ENCODE measurements around the gene NUDT6. TPM values are rescaled to one million over a fixed set of nuclear protein-coding genes. Genes with fewer than 3 reads are reported as not detected.
"Not testable (repeated sequence)": the region's sequence is repeated elsewhere in the genome, so short reads cannot be mapped to it uniquely, and the experiment has no call there.

NUDT6 gene
- total RNA-seq, 1 donor from 2014 or later, result 13.9 TPM

- no peaks in the 10 kb centered on the region for H3K4me1 ChIP-seq
- intact Hi-C loops (cut with micrococcal nuclease), result no loop called here
- no peak overlapping the region for H3K27ac ChIP-seq (replicated peaks)
- H3K27me3 ChIP-seq (ENCODE audit: low read depth), result no peaks in the 10 kb centered on the region
- peaks cover 3% of the 10 kb centered on the region for H3K9me3 ChIP-seq (replicated peaks)
- peaks cover 7% of the 10 kb centered on the region for H3K36me3 ChIP-seq
- DNase-seq, result no peak
- H3K4me3 ChIP-seq, result no peak overlapping the region
- no peak for TF ChIP-seq CTCF (IDR thresholded peaks at IDR 0.05; ENCODE audit: borderline replicate concordance)
These were observed 45.9 kb downstream of the NUDT6 start for GRCh38 chr4:122876456-122876855.

GRCh38 chr4:122875949-122876348, 46.4 kb downstream of the NUDT6 start:
- no peak overlapping the region for H3K4me3 ChIP-seq
- H3K27me3 ChIP-seq (ENCODE audit: low read depth), result no peaks in the 10 kb centered on the region
- TF ChIP-seq CTCF (IDR thresholded peaks at IDR 0.05; ENCODE audit: borderline replicate concordance), result no peak
- intact Hi-C loops (cut with micrococcal nuclease), result no loop called here
- H3K9me3 ChIP-seq (replicated peaks), result peaks cover 3% of the 10 kb centered on the region
- peaks cover 7% of the 10 kb centered on the region for H3K36me3 ChIP-seq
- H3K27ac ChIP-seq (replicated peaks), result no peak overlapping the region
- H3K4me1 ChIP-seq, result no peaks in the 10 kb centered on the region
- DNase-seq, result no peak

- DNase-seq, result no peak
- no peak for TF ChIP-seq CTCF (IDR thresholded peaks at IDR 0.05; ENCODE audit: borderline replicate concordance)
- Histone ChIP-seq H3K27ac (replicated peaks) (no peak overlapping the region), H3K9me3 (replicated peaks) (no peaks in the 10 kb centered on the region), H3K4me3 (no peak overlapping the region), H3K36me3 (no peaks in the 10 kb centered on the region), H3K4me1 (no peaks in the 10 kb centered on the region), H3K27me3 (ENCODE audit: low read depth) (no peaks in the 10 kb centered on the region)
- intact Hi-C loops (cut with micrococcal nuclease), result no loop called here
These were observed 48.4 kb downstream of the NUDT6 start for GRCh38 chr4:122873821-122874593.

GRCh38 chr4:122873146-122873545, 49.3 kb downstream of the NUDT6 start:
- Histone ChIP-seq H3K4me1 (no peaks in the 10 kb centered on the region), H3K36me3 (no peaks in the 10 kb centered on the region), H3K9me3 (replicated peaks) (peaks cover 4% of the 10 kb centered on the region), H3K4me3 (no peak overlapping the region), H3K27ac (replicated peaks) (no peak overlapping the region), H3K27me3 (ENCODE audit: low read depth) (no peaks in the 10 kb centered on the region)
- no peak for DNase-seq
- no peak for TF ChIP-seq CTCF (IDR thresholded peaks at IDR 0.05; ENCODE audit: borderline replicate concordance)
- intact Hi-C loops (cut with micrococcal nuclease), result no loop called here

- H3K27ac ChIP-seq (replicated peaks); H3K9me3 ChIP-seq (replicated peaks); H3K4me1 ChIP-seq; H3K4me3 ChIP-seq; DNase-seq; intact Hi-C loops (cut with micrococcal nuclease); H3K36me3 ChIP-seq; H3K27me3 ChIP-seq (ENCODE audit: low read depth): not testable (repeated sequence)
These were observed 54.2 kb downstream of the NUDT6 start for GRCh38 chr4:122868235-122868634.

GRCh38 chr4:122865425-122865824, 57.0 kb downstream of the NUDT6 start:
- Histone ChIP-seq H3K9me3 (replicated peaks) (peaks cover 6% of the 10 kb centered on the region), H3K27me3 (ENCODE audit: low read depth) (no peaks in the 10 kb centered on the region), H3K4me1 (peaks cover 19% of the 10 kb centered on the region), H3K4me3 (no peak overlapping the region), H3K36me3 (no peaks in the 10 kb centered on the region), H3K27ac (replicated peaks) (no peak overlapping the region)
- no peak for TF ChIP-seq CTCF (IDR thresholded peaks at IDR 0.05; ENCODE audit: borderline replicate concordance)
- intact Hi-C loops (cut with micrococcal nuclease), result no loop called here
- DNase-seq, result no peak
